Heart right ventricle (tissue), 16 donors: ENCODE measurements around the gene PTMA. TPM values are rescaled to one million over a fixed set of nuclear protein-coding genes. Genes with fewer than 3 reads are reported as not detected.
A peak's percentile ranks its signal among the peaks of the same experiment; 100 is the strongest.

ENCODE experiments used
- ATAC-seq, 8 donors: fragments of 200-7000 bp; cut with Tn5 transposase; one replicate each; pipeline ENCODE4 v1.9.1; 2020; ENCODE audit warnings: mild to moderate bottlenecking in 8 of 8, moderate library complexity in 8 of 8, moderate number of reproducible peaks in 1 of 8
- DNase-seq, 2 donors: peaks; one replicate each; pipeline ENCODE4 v3.0.0-alpha.2; 2020
- H3K27ac ChIP-seq, 10 donors: fragments of 200-600 bp; sonication (generic) in 2 of 10; one replicate each; pipeline versions ENCODE4 v1.5.0 to v1.8.0; 2020 to 2022; ENCODE audit warnings: mild to moderate bottlenecking in 3 of 10
- H3K27me3 ChIP-seq, 7 donors: fragments of 200-600 bp; one replicate each; pipeline ENCODE4 v1.8.0; 2021 to 2022; ENCODE audit warnings: mild to moderate bottlenecking in 2 of 7
- H3K36me3 ChIP-seq, 9 donors: fragments of 200-600 bp; sonication (generic) in 1 of 9; one replicate each; pipeline versions ENCODE4 v1.5.0 to v1.8.0; 2020 to 2022; ENCODE audit warnings: mild to moderate bottlenecking in 2 of 9
- H3K4me1 ChIP-seq, 9 donors: fragments of 200-600 bp; sonication (generic) in 1 of 9; one replicate each; pipeline versions ENCODE4 v1.5.0 to v1.8.0; 2020 to 2022; ENCODE audit warnings: mild to moderate bottlenecking in 4 of 9
- H3K4me3 ChIP-seq, 10 donors: fragments of 200-600 bp; sonication (generic) in 2 of 10; one replicate each; pipeline versions ENCODE4 v1.5.0 to v1.8.0; 2020 to 2022; ENCODE audit warnings: mild to moderate bottlenecking in 7 of 10, moderate library complexity in 2 of 10
- H3K9me3 ChIP-seq, 11 donors: fragments of 200-600 bp in 10 of 11; sonication (generic) in 2 of 11; one replicate each; pipeline versions ENCODE4 v1.5.0 to v1.8.0; 2013 to 2022; ENCODE audit warnings: mild to moderate bottlenecking in 2 of 11, control low read depth in 1 of 11, moderate library complexity in 1 of 11
- WGBS, 2 donors: extraction: QIAGEN DNeasy Blood & Tissue Kit; methylation state at CpG; one replicate each; pipeline ENCODE4 v1.1.7; 2013; ENCODE audit warnings: inconsistent platforms in 1 of 2; 5-methylcytosine and 5-hydroxymethylcytosine counted together
- intact Hi-C, 10 donors: fragments of 100-400 bp; cut with DNase I; formaldehyde crosslinking; loops; one replicate each; pipeline versions ENCODE4 v1.11.1 to v1.14.2; 2022
- polyA plus RNA-seq, 2 donors: library from polyadenylated mRNA; stranded (reverse); fragments of 200-250 nt; gene quantifications; one replicate each; pipeline ENCODE4 v1.2.3, GENCODE V29; 2013
- total RNA-seq, 10 donors: library from RNA; stranded (reverse); fragmentation: NEBNext Ultra II Directional in 3 of 10; extraction: Animal tissue kit (Norgen Biotek cat#: 25700) in 3 of 10; gene quantifications; one replicate each; pipeline versions ENCODE4 v1.2.1 to v1.2.4, GENCODE V29; 2021 to 2023
- TF ChIP-seq, protein P1 (sequence below), 9 donors: fragments of 200-600 bp; sonication (generic) in 2 of 9; IDR thresholded peaks; one replicate each; pipeline versions ENCODE4 v1.5.0 to v1.8.0; 2021 to 2022; ENCODE audit warnings: antibody characterized with exemption in 9 of 9, mild to moderate bottlenecking in 5 of 9, moderate library complexity in 1 of 9
- donor health status: Arrhythmogenic right ventricular cardiomyopathy.
- donor health status: ischemic (EF 13 %, LVEDD 7.1; RV severe dilation, severe dysfunction).
- donor health status: healthy with polysubstance abuse.
- donor health status: DM: no; HTN: yes; CAD: no.
- donor health status: DM: no; HTN: no; CAD: no.
- donor health status: ischemic (EF 25% LVEDD 6.9; RV normal size, moderate dysfunction).
- donor health status: ischemic (EF 25% LVEDD 5.7; RV mildly dilated, moderate dysfunction).
- donor health status: healthy.
- donor health status: DM: yes; HTN: yes; CAD: no.
- donor health status: Ischemic cardiomyopathy.
- donor health status: ischemic (EF 35%, LVEDD 5.7; RV mildly dilated, moderate dysfunction).
- donor health status: nonischemic (EF 11% LVEDD 7.7; RV severe dilation, severe dysfunction).
- donor health status: DM: yes; HTN: yes; CAD: no.
- donor health status: PGD.
- donor health status: ischemic (EF 29% LVEDD 5.4; RV normal size, mild dysfunction).
- donor health status: nonischemic (EF 23%, LVEDD 6.1; RV moderate dilation, normal function).

PTMA gene
- total and polyA plus RNA-seq, 12 donors, result 133 to 626 (median 181) TPM

DNA sequence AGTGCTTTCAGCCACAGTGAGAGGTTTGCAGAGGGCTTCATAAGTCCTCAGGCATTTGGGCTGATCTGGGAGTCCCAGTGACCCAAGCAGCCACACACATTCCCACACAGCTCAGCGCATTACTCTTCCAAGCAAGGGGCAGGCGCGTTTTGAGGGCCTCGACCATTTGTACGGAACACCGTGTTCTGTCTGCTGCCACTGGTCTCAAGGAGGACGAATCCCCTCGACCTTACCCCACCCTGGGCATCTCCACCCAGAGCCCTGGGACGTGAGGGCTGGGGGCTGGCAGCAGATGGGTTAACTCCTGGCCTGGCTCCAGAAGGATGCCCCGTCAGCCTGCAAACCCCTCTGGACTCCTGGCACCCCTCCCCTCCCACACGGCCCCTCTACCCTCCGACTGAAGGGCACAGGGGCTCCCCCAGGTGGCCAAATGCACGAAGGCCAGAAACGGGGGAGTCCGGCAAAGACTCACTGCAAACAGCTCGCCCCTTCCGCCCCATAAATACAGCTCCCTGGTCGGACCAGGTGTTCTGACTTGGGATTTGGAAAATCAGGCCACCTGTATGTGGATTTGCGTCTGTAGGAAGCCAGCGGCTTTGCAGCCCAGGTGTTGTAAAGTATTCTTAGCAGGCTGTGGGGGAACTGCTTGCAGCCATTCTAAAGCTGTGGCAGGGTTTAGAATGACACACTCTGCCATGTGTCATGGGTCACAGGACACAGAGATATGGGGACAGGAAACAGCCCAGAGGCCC, 33.6 kb upstream of the PTMA start:
- H3K27ac ChIP-seq, result peak overlapping the region; percentile 58 to 97 (median 88)
- H3K9me3 ChIP-seq, result no peaks in the 10 kb centered on the region
- peak; percentile 39 to 58 (median 54) for ATAC-seq
- H3K36me3 ChIP-seq, result no peaks in the 10 kb centered on the region
- 22 to 26% methylated on average over 20 of the region's 20 CpGs for WGBS, 2 donors
- TF ChIP-seq, protein P1, sequence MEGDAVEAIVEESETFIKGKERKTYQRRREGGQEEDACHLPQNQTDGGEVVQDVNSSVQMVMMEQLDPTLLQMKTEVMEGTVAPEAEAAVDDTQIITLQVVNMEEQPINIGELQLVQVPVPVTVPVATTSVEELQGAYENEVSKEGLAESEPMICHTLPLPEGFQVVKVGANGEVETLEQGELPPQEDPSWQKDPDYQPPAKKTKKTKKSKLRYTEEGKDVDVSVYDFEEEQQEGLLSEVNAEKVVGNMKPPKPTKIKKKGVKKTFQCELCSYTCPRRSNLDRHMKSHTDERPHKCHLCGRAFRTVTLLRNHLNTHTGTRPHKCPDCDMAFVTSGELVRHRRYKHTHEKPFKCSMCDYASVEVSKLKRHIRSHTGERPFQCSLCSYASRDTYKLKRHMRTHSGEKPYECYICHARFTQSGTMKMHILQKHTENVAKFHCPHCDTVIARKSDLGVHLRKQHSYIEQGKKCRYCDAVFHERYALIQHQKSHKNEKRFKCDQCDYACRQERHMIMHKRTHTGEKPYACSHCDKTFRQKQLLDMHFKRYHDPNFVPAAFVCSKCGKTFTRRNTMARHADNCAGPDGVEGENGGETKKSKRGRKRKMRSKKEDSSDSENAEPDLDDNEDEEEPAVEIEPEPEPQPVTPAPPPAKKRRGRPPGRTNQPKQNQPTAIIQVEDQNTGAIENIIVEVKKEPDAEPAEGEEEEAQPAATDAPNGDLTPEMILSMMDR (IDR thresholded peaks at IDR 0.05), result peak; percentile 75 to 96 (median 88)
- no peaks in the 10 kb centered on the region for H3K27me3 ChIP-seq
- intact Hi-C loops, result loop anchor here in 8 of 10 donors (1.0 to 5.0 kb wide), 5 partner anchors 26 to 62 kb away; no protein-coding TSS in a partner anchor
- no peak overlapping the region for H3K4me3 ChIP-seq
- DNase-seq, result peak; percentile 77 to 80
- H3K4me1 ChIP-seq, result peaks cover 21 to 63% (median 60%) of the 10 kb centered on the region in 9 donors

DNA sequence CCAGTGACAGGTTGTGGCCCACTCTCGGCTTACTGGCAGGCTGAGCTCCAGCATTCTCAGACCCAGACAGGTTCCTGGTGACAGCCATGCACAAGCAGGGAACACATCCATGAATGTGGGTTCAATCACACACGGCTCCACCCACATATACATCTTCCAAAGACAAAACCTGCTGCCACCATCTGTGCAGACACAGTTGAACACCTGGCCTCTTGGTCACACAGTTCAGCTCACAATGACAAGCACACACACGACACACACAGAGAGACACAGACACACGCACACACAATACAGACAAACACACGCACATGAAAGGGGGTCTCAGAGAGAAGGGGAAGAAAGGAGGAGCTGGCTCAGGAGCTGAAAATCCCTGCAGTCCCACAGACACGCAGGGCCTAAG, 32.1 kb upstream of the PTMA start:
- H3K9me3 ChIP-seq, result no peaks in the 10 kb centered on the region
- H3K4me3 ChIP-seq, result no peak overlapping the region
- intact Hi-C loops, result loop anchor here in 3 of 10 donors (2.0 to 5.0 kb wide), 3 partner anchors 27 to 64 kb away; no protein-coding TSS in a partner anchor
- TF ChIP-seq, protein P1 (IDR thresholded peaks at IDR 0.05), result no peak
- no peak for DNase-seq
- H3K4me1 ChIP-seq, result peaks cover 14 to 57% (median 48%) of the 10 kb centered on the region in 9 donors
- H3K27me3 ChIP-seq, result no peaks in the 10 kb centered on the region
- WGBS, 2 donors, result 94 to 95% methylated on average over 6 of the region's 6 CpGs
- H3K27ac ChIP-seq, result no peak overlapping the region
- no peak for ATAC-seq
- H3K36me3 ChIP-seq, result no peaks in the 10 kb centered on the region

DNA sequence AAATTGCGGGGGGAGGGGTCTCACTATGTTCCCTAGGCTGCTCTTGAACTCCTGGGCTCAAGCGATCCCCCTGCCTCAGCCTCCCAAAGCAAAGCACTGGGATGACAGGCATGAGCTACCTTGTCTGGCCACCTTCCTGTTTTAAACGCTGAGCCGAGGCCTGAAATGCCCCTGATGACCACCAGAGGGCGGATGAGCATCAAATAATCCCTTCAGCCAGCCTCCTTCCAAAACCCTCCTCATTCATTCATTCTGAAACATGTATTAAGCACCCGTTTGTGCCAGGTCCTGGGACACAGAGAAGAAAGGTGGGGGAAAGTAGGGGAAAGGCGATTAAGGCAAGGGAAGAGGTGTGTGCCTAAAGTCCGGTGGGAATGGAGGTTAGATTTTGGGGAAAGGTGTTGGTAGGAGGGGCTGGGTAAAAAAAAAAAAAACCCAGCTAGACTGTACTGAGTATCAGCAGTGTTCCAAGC, 30.7 kb upstream of the PTMA start:
- TF ChIP-seq, protein P1 (IDR thresholded peaks at IDR 0.05), result peak; percentile 91 to 94 (median 93)
- H3K4me1 ChIP-seq, result peaks cover 9 to 52% (median 41%) of the 10 kb centered on the region in 9 donors
- DNase-seq (peak; percentile 79 to 85), ATAC-seq (peak in 5 of 8 donors; percentile 4 to 29 (median 14))
- H3K27ac ChIP-seq, result no peak overlapping the region
- WGBS, 2 donors, result 1 to 4% methylated on average over 8 of the region's 8 CpGs
- H3K4me3 ChIP-seq, result no peak overlapping the region
- no peaks in the 10 kb centered on the region for H3K9me3 ChIP-seq
- intact Hi-C loops, result loop anchor here (1.0 to 5.0 kb wide), 7 partner anchors 29 to 66 kb away; no protein-coding TSS in a partner anchor
- no peaks in the 10 kb centered on the region for H3K27me3 ChIP-seq
- H3K36me3 ChIP-seq, result no peaks in the 10 kb centered on the region

DNA sequence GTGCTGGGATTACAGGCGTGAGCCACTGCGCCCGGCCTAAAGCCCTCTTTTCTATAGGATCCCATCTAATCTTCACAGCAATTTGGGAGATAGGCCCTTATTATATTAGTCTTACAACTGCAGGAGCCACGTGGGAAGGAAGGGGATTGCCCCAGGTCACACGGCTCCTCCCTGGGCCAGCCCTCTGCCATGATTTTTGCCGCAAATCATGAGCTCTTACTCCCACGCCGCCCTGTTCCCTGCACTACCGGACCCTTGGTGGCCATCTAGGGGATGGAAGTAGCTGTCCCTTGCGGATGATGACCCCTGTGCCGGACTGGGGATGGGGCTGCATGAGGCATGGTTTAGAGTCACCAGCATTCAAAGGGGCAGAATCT, 28.4 kb upstream of the PTMA start:
- ATAC-seq (no peak), DNase-seq (no peak)
- no peak overlapping the region for H3K4me3 ChIP-seq
- peak overlapping the region in 5 of 10 donors; percentile 84 to 95 (median 93) for H3K27ac ChIP-seq
- intact Hi-C loops, result loop anchor here in 7 of 10 donors (1.0 to 5.0 kb wide), 7 partner anchors 27 to 68 kb away; no protein-coding TSS in a partner anchor
- TF ChIP-seq, protein P1 (IDR thresholded peaks at IDR 0.05), result no peak
- H3K36me3 ChIP-seq, result no peaks in the 10 kb centered on the region
- H3K27me3 ChIP-seq, result no peaks in the 10 kb centered on the region
- WGBS, 2 donors, result 86 to 90% methylated on average over 11 of the region's 11 CpGs
- no peaks in the 10 kb centered on the region for H3K9me3 ChIP-seq
- peaks cover 2 to 40% (median 21%) of the 10 kb centered on the region in 9 donors for H3K4me1 ChIP-seq
